ENCODE data around the gene GNA12.

- TF ChIP-seq POLR2A (IDR thresholded peaks at IDR 0.05) = no peak
- TF ChIP-seq, protein P1, sequence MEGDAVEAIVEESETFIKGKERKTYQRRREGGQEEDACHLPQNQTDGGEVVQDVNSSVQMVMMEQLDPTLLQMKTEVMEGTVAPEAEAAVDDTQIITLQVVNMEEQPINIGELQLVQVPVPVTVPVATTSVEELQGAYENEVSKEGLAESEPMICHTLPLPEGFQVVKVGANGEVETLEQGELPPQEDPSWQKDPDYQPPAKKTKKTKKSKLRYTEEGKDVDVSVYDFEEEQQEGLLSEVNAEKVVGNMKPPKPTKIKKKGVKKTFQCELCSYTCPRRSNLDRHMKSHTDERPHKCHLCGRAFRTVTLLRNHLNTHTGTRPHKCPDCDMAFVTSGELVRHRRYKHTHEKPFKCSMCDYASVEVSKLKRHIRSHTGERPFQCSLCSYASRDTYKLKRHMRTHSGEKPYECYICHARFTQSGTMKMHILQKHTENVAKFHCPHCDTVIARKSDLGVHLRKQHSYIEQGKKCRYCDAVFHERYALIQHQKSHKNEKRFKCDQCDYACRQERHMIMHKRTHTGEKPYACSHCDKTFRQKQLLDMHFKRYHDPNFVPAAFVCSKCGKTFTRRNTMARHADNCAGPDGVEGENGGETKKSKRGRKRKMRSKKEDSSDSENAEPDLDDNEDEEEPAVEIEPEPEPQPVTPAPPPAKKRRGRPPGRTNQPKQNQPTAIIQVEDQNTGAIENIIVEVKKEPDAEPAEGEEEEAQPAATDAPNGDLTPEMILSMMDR (IDR thresholded peaks at IDR 0.05) = no peak
These were observed 43.0 kb downstream of the GNA12 start for GRCh38 chr7:2800931-2801688.
